ENCODE data around the gene OR6Y1.

DNA sequence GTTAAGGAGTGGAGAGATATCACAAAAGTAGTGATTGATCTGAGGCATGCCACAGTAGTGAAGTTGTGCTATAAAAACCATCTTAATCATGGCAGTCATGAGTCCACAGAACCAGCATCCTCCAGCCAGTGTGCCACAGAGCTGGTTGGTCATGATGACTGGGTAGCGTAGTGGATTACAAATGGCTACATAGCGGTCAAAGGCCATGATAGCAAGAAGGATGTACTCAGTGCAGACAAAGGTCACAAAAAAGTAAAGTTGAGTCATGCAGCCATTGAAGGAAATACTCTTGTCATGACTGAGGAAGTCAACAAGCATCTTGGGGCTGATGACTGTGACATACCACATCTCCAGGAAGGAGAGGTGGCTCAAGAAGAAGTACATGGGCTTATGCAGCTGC is 6.7 kb downstream of the OR6Y1 start:
- no peak for TF ChIP-seq GATA2 (IDR thresholded peaks at IDR 0.05; ENCODE audit: low read depth, low read length)
- no peak for TF ChIP-seq GATA3 (IDR thresholded peaks at IDR 0.05; ENCODE audit: low read depth, low read length)
